ENCODE measurements around the gene IL19.

The IL19 gene

GRCh38 chr1:206873603-206874188 is 103.1 kb downstream of the IL19 start:
- H2AFZ ChIP-seq (ENCODE audit: low read depth, low read length), result no peak overlapping the region
- H3K9ac ChIP-seq (ENCODE audit: low read length), result no peak overlapping the region
- peaks cover 6% of the 10 kb centered on the region for H3K36me3 ChIP-seq (replicated peaks; ENCODE audit: low read depth, low read length)
- peaks cover 14% of the 10 kb centered on the region for H3K27me3 ChIP-seq (ENCODE audit: low read depth, low read length)
- no peaks in the 10 kb centered on the region for H3K79me2 ChIP-seq (ENCODE audit: low read length)
- no peak for TF ChIP-seq EZH2phosphoT487 (IDR thresholded peaks at IDR 0.05; ENCODE audit: low read depth)
- no peak for TF ChIP-seq CTCF (IDR thresholded peaks at IDR 0.05; ENCODE audit: low read depth, low read length)
- H3K4me1 ChIP-seq (ENCODE audit: low read length), result no peaks in the 10 kb centered on the region
- no peaks in the 10 kb centered on the region for H4K20me1 ChIP-seq (ENCODE audit: insufficient read depth, low read length)
- no peak overlapping the region for H3K27ac ChIP-seq (ENCODE audit: low read length)
- H3K4me3 ChIP-seq (ENCODE audit: low read length), result no peak overlapping the region
- peaks cover 22% of the 10 kb centered on the region for H3K9me3 ChIP-seq (ENCODE audit: insufficient read depth, low read length)
- H3K4me2 ChIP-seq (ENCODE audit: low read length), result no peak overlapping the region

DNA sequence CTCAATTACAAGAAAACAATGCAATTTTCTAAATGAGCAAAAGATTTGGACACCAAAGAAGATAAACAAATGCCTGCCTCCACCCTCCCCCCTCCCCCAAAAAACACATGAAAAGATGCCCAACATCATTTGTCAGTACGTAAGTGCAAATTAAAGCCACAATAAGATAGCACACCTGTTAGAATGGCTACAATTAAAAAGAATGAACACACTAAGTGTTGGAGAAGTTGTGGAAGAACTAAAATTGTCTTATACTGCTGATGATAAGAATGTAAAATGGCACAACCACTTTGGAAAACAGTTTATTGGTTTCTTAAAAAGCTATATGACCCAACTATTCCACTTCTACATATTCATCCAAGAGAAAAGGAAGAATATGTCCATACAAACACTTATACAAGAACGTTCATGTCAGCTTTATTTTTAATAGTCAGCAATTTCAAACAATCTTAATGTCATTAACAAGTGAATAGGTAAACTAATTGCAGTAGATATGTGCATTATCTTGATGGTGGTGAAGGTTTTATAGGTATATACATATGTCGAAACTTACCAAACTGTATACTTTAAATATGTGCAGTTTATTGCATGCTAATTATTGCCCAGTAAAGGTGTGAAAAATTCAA is 105.3 kb downstream of the IL19 start:
- no peak overlapping the region for H3K9ac ChIP-seq (ENCODE audit: low read length)
- no peak overlapping the region for H3K4me2 ChIP-seq (ENCODE audit: low read length)
- H2AFZ ChIP-seq (ENCODE audit: low read depth, low read length), result no peak overlapping the region
- H3K27ac ChIP-seq (ENCODE audit: low read length), result no peak overlapping the region
- no peak for TF ChIP-seq CTCF (IDR thresholded peaks at IDR 0.05; ENCODE audit: low read depth, low read length)
- TF ChIP-seq EZH2phosphoT487 (IDR thresholded peaks at IDR 0.05; ENCODE audit: low read depth), result no peak
- no peaks in the 10 kb centered on the region for H3K4me1 ChIP-seq (ENCODE audit: low read length)
- H4K20me1 ChIP-seq (ENCODE audit: insufficient read depth, low read length), result no peaks in the 10 kb centered on the region
- no peaks in the 10 kb centered on the region for H3K79me2 ChIP-seq (ENCODE audit: low read length)
- H3K4me3 ChIP-seq (ENCODE audit: low read length), result no peak overlapping the region
- H3K36me3 ChIP-seq (replicated peaks; ENCODE audit: low read depth, low read length), result peaks cover 6% of the 10 kb centered on the region
- peaks cover 2% of the 10 kb centered on the region; the same call in 1 of the 2 replicates for H3K27me3 ChIP-seq (ENCODE audit: low read depth, low read length)
- peaks cover 30% of the 10 kb centered on the region for H3K9me3 ChIP-seq (ENCODE audit: insufficient read depth, low read length)

DNA sequence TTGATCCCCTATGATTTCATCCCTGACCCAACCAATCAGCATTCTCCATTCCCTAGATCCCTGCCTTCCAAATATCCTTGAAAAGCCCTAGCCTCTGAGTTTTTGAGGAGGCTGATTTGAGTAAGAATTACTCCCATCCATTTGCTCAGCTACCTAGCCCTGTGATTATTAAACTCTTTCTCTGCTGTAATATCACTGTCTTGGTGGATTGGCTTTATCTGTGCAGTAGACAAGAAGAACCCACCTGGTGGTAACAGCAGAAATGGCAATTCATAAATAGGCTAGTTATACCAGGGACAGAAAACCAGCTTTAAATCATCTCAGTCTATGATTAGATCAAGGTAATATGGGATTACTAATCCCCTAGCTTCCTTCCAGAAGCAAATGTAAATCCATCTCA is 107.9 kb downstream of the IL19 start:
- no peak overlapping the region for H3K4me2 ChIP-seq (ENCODE audit: low read length)
- H3K4me3 ChIP-seq (ENCODE audit: low read length), result no peak overlapping the region
- peaks cover 6% of the 10 kb centered on the region for H3K36me3 ChIP-seq (replicated peaks; ENCODE audit: low read depth, low read length)
- H3K27ac ChIP-seq (ENCODE audit: low read length), result no peak overlapping the region
- no peak for TF ChIP-seq EZH2phosphoT487 (IDR thresholded peaks at IDR 0.05; ENCODE audit: low read depth)
- no peak; the same call in 1 of the 2 replicates for TF ChIP-seq CTCF (IDR thresholded peaks at IDR 0.05; ENCODE audit: low read depth, low read length)
- no peak overlapping the region for H3K9ac ChIP-seq (ENCODE audit: low read length)
- peaks cover 30% of the 10 kb centered on the region for H3K9me3 ChIP-seq (ENCODE audit: insufficient read depth, low read length)
- no peaks in the 10 kb centered on the region for H3K4me1 ChIP-seq (ENCODE audit: low read length)
- no peak overlapping the region for H2AFZ ChIP-seq (ENCODE audit: low read depth, low read length)
- H3K27me3 ChIP-seq (ENCODE audit: low read depth, low read length), result peaks cover 3% of the 10 kb centered on the region; the same call in 1 of the 2 replicates
- no peaks in the 10 kb centered on the region for H3K79me2 ChIP-seq (ENCODE audit: low read length)
- no peaks in the 10 kb centered on the region for H4K20me1 ChIP-seq (ENCODE audit: insufficient read depth, low read length)

GRCh38 chr1:206880314-206880713 is 109.7 kb downstream of the IL19 start:
- H3K4me3 ChIP-seq (ENCODE audit: low read length), result no peak overlapping the region
- H3K4me1 ChIP-seq (ENCODE audit: low read length), result no peaks in the 10 kb centered on the region
- TF ChIP-seq CTCF (IDR thresholded peaks at IDR 0.05; ENCODE audit: low read depth, low read length), result no peak
- TF ChIP-seq EZH2phosphoT487 (IDR thresholded peaks at IDR 0.05; ENCODE audit: low read depth), result no peak
- H3K9me3 ChIP-seq (ENCODE audit: insufficient read depth, low read length), result peaks cover 29% of the 10 kb centered on the region
- no peaks in the 10 kb centered on the region for H4K20me1 ChIP-seq (ENCODE audit: insufficient read depth, low read length)
- H3K79me2 ChIP-seq (ENCODE audit: low read length), result no peaks in the 10 kb centered on the region
- peaks cover 6% of the 10 kb centered on the region for H3K36me3 ChIP-seq (replicated peaks; ENCODE audit: low read depth, low read length)
- H3K27me3 ChIP-seq (ENCODE audit: low read depth, low read length), result peaks cover 3% of the 10 kb centered on the region
- H3K4me2 ChIP-seq (ENCODE audit: low read length), result no peak overlapping the region
- no peak overlapping the region for H2AFZ ChIP-seq (ENCODE audit: low read depth, low read length)
- H3K27ac ChIP-seq (ENCODE audit: low read length), result no peak overlapping the region
- no peak overlapping the region for H3K9ac ChIP-seq (ENCODE audit: low read length)
